Activated CD4-positive, CD25-positive, alpha-beta regulatory T cell treated with anti-CD3 and anti-CD28 coated beads, Interleukin-2, amount 50 U/mL, for 16 hours (primary cell): ENCODE results near the gene ATP8A2.

Source experiments
- DNase-seq: peaks from one replicate; pipeline ENCODE4 v3.0.0-alpha.2; 2020; ENCODE audit warnings: low read depth, low spot score

Gene ATP8A2

GRCh38 chr13:25625414-25625813 lies 253.6 kb downstream of the ATP8A2 start:
- DNase-seq: no peak

GRCh38 chr13:25630329-25630900 lies 258.6 kb downstream of the ATP8A2 start:
- no peak for DNase-seq

GRCh38 chr13:25632166-25632888 lies 260.6 kb downstream of the ATP8A2 start:
- DNase-seq: no peak

- no peak for DNase-seq
Measured at GRCh38 chr13:25633093-25633492, 261.3 kb downstream of the ATP8A2 start.

GRCh38 chr13:25645681-25646080 lies 273.9 kb downstream of the ATP8A2 start:
- DNase-seq: no peak

GRCh38 chr13:25649001-25649633 lies 277.3 kb downstream of the ATP8A2 start:
- DNase-seq: no peak

- DNase-seq: no peak
Measured at GRCh38 chr13:25652764-25653163, 281.0 kb downstream of the ATP8A2 start.

- DNase-seq: no peak
Measured at GRCh38 chr13:25654322-25654721, 282.5 kb downstream of the ATP8A2 start.

- DNase-seq: no peak
Measured at GRCh38 chr13:25657157-25657556, 285.4 kb downstream of the ATP8A2 start.

- no peak for DNase-seq
Measured at GRCh38 chr13:25659091-25659795, 287.5 kb downstream of the ATP8A2 start.

GRCh38 chr13:25660996-25661395 lies 289.2 kb downstream of the ATP8A2 start:
- no peak for DNase-seq

GRCh38 chr13:25662516-25662915 lies 290.7 kb downstream of the ATP8A2 start:
- no peak for DNase-seq

- DNase-seq: no peak
Measured at GRCh38 chr13:25668345-25668744, 296.6 kb downstream of the ATP8A2 start.

GRCh38 chr13:25673711-25674110 lies 301.9 kb downstream of the ATP8A2 start:
- no peak for DNase-seq

GRCh38 chr13:25674371-25674770 lies 302.6 kb downstream of the ATP8A2 start:
- no peak for DNase-seq

GRCh38 chr13:25675060-25675459 lies 303.3 kb downstream of the ATP8A2 start:
- DNase-seq: no peak

- no peak for DNase-seq
Measured at GRCh38 chr13:25677956-25678355, 306.2 kb downstream of the ATP8A2 start.

- no peak for DNase-seq
Measured at GRCh38 chr13:25678398-25678797, 306.6 kb downstream of the ATP8A2 start.

- DNase-seq: no peak
Measured at GRCh38 chr13:25679159-25679558, 307.4 kb downstream of the ATP8A2 start.

- DNase-seq: no peak
Measured at GRCh38 chr13:25679936-25680335, 308.2 kb downstream of the ATP8A2 start.

GRCh38 chr13:25682276-25682675 lies 310.5 kb downstream of the ATP8A2 start:
- no peak for DNase-seq

- DNase-seq: no peak
Measured at GRCh38 chr13:25683056-25683455, 311.3 kb downstream of the ATP8A2 start.
